Glomerular visceral epithelial cell (primary cell): ENCODE measurements around the gene USP48.
"Not testable (repeated sequence)": the region's sequence is repeated elsewhere in the genome, so short reads cannot be mapped to it uniquely, and the experiment has no call there.

ENCODE experiments used
- DNase-seq: peaks from one replicate; pipeline ENCODE4 v3.0.0-alpha.2; 2016; ENCODE audit errors: extremely low spot score

USP48 gene

DNA sequence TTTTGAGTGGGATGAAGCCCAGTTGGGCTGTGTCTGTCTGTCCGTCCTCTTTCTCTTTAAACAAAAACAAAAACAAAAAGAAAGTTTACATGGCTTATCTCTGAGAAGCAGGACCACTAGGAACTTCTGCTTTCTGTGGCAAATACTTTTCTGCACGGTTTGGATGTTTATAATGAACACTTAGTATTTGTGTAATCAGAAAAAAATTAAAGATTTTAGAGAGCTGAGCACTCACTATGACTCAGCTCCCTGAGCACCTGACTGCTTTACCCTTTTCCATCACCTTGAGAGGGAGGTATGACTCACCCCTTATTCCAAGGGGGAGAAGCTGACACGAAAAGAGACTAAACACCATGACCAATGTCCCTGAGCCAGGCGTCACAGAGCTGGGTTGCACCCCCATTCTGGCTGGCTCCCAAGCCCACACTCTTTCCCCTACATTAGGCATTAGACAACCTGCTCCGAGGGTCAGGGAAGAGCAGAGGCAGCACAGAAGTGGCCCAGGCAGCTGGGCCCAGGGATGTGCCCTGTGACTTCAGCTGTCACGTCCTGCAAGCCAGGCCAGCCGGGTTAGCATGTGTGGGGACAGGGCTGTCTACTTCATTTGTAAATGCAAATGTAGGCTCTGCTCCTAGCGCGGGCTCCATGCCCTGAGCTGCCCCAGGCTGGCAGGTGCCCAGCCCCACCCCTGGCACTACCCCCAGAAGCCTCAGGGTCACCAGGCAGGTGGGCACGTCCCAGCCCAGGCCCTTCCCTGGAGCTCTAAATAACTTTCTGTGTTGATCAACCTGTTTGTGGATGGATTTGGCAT lies 144.2 kb downstream of the USP48 start:
- DNase-seq: peak; percentile 76

DNA sequence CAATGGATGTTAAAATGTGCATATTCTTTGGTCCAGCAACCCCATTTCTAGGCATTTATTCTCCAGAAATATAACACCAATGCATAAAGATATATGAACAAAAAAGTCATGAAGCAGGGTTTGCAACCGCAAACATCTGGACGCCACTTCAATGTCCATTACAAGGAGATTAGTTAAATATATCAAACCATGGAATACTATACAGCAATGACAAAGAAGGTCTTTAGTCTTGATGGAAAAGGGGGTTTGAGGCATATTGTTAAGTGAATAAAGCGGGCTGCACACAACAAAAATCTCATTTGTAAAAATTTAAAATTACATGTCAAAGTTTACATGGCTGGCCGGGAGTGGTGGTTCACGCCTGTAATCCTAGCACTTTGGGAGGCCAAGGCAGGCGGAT lies 145.4 kb downstream of the USP48 start:
- DNase-seq: no peak

GRCh38 chr1:21636029-21636428 lies 146.9 kb downstream of the USP48 start:
- no peak for DNase-seq

DNA sequence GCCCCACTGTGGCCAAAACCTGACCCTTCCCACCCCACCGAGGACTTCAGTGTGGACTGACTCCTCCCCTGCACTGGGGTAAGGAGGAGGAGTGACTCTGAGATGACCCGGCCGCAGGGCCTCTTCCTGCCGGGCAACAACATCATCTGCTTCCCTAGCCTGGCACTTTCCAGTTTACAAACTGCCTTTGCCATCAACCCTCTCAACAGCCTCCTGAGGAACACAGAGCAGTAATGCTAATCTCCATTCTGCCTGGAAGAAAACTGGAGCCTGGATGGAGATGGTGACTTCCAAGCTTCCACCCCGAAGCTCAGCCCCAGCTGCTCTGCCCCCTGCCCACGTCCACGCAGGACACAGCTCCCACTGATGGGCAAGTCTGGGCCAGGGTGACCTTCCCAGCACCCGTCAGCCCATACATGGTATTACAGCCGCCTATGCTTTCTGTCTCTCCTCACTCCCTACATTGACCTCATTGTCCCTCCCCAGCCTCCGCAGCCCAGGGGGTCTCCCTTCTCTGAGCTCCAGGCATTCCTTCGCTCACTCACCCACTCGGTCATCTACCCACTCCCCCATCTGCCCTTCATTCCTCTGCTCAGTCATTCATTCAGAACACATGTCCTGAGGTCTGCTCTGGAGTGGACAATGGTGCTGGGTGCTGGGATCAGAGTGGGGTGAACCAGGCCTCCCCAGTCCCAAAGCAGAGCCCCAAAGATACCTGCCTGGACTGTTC lies 148.0 kb downstream of the USP48 start:
- DNase-seq: peak; percentile 33

- no peak for DNase-seq
These were observed 148.8 kb downstream of the USP48 start for GRCh38 chr1:21633992-21634805.

DNA sequence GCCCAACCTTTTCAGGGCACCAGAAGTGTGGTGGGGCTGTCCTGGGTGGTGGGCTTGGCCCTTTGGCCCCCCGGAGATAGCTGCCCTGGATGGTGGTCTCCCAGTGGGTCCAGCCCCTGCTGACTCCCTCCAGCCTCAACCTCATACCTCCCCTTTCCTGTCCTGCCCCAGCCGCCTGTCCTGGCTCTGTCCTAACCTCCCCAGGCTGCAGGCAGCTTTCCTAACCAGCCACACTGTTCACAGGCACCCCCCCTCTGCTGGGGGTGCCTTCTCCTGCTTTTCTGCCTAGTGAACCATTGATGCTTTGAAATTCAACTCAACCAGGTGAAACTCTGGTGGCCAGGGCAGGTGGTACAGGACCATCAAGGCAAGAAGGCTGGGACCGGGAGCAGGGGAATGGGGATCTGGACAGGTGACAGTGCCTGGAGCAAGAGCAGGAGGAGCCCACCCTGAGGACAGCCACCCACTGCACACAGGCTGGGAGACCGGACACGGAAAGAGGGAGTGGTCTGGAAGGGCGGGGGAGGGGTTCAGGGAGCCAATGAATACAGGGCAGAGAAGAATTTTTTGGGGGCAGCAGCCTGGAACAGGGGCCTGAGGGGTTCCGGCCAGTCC lies 149.7 kb downstream of the USP48 start:
- no peak for DNase-seq

- DNase-seq: no peak
These were observed 150.7 kb downstream of the USP48 start for GRCh38 chr1:21631944-21632887.

- not testable (repeated sequence) for DNase-seq
These were observed 151.4 kb downstream of the USP48 start for GRCh38 chr1:21631590-21631943.

DNA sequence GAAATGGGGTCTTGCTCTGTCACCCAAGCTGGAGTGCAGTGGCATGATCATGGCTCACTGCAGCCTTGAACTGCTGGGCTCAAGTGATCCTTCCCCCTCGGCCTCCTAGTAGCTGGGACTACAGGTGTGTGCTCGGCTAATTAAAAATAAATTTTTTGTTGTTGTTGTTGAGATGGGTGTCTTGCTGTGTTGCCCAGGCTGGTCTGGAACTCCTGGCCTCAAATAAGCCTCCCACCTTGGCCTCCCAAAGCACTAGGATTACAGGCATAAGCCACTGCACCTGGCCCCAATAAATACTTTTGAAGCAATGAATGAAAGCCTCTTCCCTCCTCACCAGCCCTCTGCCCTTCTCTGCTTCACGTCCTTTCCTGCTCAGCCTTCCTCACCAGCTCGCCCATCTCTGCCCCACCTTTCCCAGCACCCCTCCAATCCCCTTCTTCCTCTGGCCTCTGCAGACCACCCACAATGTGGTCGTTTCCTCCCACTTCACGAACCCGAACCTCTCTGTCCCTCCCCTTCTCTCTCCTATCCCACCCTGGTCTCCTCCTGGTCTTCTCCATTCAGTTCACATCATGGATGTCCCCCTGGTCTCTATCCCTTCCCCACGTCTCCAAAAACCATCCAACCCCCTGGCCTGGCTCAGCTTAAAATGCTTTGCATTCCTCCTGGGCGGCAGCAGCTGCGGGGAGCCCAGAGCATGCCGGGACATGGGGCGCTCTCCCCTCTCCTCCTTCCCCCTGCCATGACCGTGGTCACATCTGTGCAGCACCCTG lies 152.2 kb downstream of the USP48 start:
- DNase-seq: no peak

- no peak for DNase-seq
These were observed 153.0 kb downstream of the USP48 start for GRCh38 chr1:21629971-21630370.

GRCh38 chr1:21628798-21629393 lies 154.1 kb downstream of the USP48 start:
- no peak for DNase-seq
